ENCODE data around the gene ARSA.

- TF ChIP-seq, protein P1, sequence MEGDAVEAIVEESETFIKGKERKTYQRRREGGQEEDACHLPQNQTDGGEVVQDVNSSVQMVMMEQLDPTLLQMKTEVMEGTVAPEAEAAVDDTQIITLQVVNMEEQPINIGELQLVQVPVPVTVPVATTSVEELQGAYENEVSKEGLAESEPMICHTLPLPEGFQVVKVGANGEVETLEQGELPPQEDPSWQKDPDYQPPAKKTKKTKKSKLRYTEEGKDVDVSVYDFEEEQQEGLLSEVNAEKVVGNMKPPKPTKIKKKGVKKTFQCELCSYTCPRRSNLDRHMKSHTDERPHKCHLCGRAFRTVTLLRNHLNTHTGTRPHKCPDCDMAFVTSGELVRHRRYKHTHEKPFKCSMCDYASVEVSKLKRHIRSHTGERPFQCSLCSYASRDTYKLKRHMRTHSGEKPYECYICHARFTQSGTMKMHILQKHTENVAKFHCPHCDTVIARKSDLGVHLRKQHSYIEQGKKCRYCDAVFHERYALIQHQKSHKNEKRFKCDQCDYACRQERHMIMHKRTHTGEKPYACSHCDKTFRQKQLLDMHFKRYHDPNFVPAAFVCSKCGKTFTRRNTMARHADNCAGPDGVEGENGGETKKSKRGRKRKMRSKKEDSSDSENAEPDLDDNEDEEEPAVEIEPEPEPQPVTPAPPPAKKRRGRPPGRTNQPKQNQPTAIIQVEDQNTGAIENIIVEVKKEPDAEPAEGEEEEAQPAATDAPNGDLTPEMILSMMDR (IDR thresholded peaks at IDR 0.05), result no peak
- TF ChIP-seq POLR2A (IDR thresholded peaks at IDR 0.05), result no peak
Measured at GRCh38 chr22:50597097-50597496, 30.9 kb downstream of the ARSA start.

Data from heart left ventricle (tissue), 13 donors.